Astrocyte of the spinal cord (primary cell): ENCODE measurements around the gene PTGES3L.
A peak's percentile ranks its signal among the peaks of the same experiment; 100 is the strongest.

ENCODE experiments used
- DNase-seq: peaks from one replicate; pipeline ENCODE4 v3.0.0; 2011; ENCODE audit warnings: low read depth, low spot score
- H3K4me3 ChIP-seq: 2 replicates; pipeline ENCODE4 v1.5.1; 2011; ENCODE audit warnings: low read depth, mild to moderate bottlenecking, low read length, moderate library complexity
- in situ Hi-C: cut with HindIII; loops from 2 replicates; pipeline ENCODE4 v1.10.0; 2017; ENCODE audit warnings: low sequenced_read_pairs
- TF ChIP-seq, protein P1 (sequence below): IDR thresholded peaks from 2 replicates; pipeline ENCODE4 v1.5.1; 2012; ENCODE audit warnings: low read depth, mild to moderate bottlenecking, low read length, inconsistent platforms

Gene PTGES3L

GRCh38 chr17:43014020-43014648, 34.3 kb upstream of the PTGES3L start:
- no peak for DNase-seq
- TF ChIP-seq, protein P1, sequence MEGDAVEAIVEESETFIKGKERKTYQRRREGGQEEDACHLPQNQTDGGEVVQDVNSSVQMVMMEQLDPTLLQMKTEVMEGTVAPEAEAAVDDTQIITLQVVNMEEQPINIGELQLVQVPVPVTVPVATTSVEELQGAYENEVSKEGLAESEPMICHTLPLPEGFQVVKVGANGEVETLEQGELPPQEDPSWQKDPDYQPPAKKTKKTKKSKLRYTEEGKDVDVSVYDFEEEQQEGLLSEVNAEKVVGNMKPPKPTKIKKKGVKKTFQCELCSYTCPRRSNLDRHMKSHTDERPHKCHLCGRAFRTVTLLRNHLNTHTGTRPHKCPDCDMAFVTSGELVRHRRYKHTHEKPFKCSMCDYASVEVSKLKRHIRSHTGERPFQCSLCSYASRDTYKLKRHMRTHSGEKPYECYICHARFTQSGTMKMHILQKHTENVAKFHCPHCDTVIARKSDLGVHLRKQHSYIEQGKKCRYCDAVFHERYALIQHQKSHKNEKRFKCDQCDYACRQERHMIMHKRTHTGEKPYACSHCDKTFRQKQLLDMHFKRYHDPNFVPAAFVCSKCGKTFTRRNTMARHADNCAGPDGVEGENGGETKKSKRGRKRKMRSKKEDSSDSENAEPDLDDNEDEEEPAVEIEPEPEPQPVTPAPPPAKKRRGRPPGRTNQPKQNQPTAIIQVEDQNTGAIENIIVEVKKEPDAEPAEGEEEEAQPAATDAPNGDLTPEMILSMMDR: no peak
- in situ Hi-C loops: no loop called here
- H3K4me3 ChIP-seq: no peak overlapping the region

DNA sequence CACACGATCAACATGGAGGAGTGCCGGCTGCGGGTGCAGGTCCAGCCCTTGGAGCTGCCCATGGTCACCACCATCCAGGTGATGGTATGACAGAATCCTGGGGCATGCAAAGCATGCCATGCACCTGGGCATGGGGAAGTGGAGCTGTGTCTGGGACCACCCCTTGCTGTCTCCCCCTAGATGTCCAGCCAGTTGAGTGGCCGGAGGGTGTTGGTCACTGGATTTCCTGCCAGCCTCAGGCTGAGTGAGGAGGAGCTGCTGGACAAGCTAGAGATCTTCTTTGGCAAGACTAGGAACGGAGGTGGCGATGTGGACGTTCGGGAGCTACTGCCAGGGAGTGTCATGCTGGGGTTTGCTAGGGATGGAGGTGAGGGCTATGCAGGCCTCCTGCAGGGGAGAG, 33.4 kb upstream of the PTGES3L start:
- no peak overlapping the region for H3K4me3 ChIP-seq

GRCh38 chr17:43011728-43012472, 32.0 kb upstream of the PTGES3L start:
- DNase-seq: no peak
- H3K4me3 ChIP-seq: no peak overlapping the region
- TF ChIP-seq, protein P1: no peak
- in situ Hi-C loops: no loop called here

More for the DNA sequence above, 33.4 kb upstream of the PTGES3L start:
- in situ Hi-C loops: no loop called here
- DNase-seq: no peak
- TF ChIP-seq, protein P1: no peak

GRCh38 chr17:43010667-43011308, 30.9 kb upstream of the PTGES3L start:
- TF ChIP-seq, protein P1: no peak
- no peak overlapping the region for H3K4me3 ChIP-seq
- DNase-seq: no peak
- in situ Hi-C loops: no loop called here

- TF ChIP-seq, protein P1: peak; percentile 21
- H3K4me3 ChIP-seq: peak within 1 kb of the TSS; percentile 69
- in situ Hi-C loops: no loop called here
- peak; percentile 90 for DNase-seq
Observed at GRCh38 chr17:43006639-43007551, 27.0 kb upstream of the PTGES3L start, which contains the start of gene IFI35. Gene IFI35 (plus strand): TSS chr17:43006784. CDS start chr17:43006948, 164 bp downstream.
